NCI-H1694 (cell line): ENCODE results near the gene FAAP100.

Source experiments
- DNase-seq: peaks from one replicate; lab custom pipeline; 2025; lab: John Stamatoyannopoulos, UW

The FAAP100 gene

GRCh38 chr17:81577278-81578000, 25.3 kb upstream of the FAAP100 start:
- DNase-seq: no peak

GRCh38 chr17:81576621-81577277, 24.6 kb upstream of the FAAP100 start:
- DNase-seq: no peak

GRCh38 chr17:81575836-81576235, 23.7 kb upstream of the FAAP100 start:
- no peak for DNase-seq

GRCh38 chr17:81574643-81574956, 22.4 kb upstream of the FAAP100 start:
- no peak for DNase-seq

- peak; percentile 33 for DNase-seq
These were observed 21.9 kb upstream of the FAAP100 start for GRCh38 chr17:81573794-81574642.

GRCh38 chr17:81572563-81573168, 20.5 kb upstream of the FAAP100 start:
- peak; percentile 79 for DNase-seq

GRCh38 chr17:81570964-81571363, 18.8 kb upstream of the FAAP100 start:
- no peak for DNase-seq

GRCh38 chr17:81569986-81570514, 17.9 kb upstream of the FAAP100 start:
- no peak for DNase-seq

GRCh38 chr17:81568416-81568815, 16.3 kb upstream of the FAAP100 start:
- no peak for DNase-seq

- no peak for DNase-seq
These were observed 15.0 kb upstream of the FAAP100 start for GRCh38 chr17:81567191-81567590.

GRCh38 chr17:81566461-81567126, 14.4 kb upstream of the FAAP100 start:
- peak; percentile 76 for DNase-seq

- DNase-seq: no peak
These were observed 13.1 kb upstream of the FAAP100 start for GRCh38 chr17:81565231-81565630.

- no peak for DNase-seq
These were observed 12.6 kb upstream of the FAAP100 start for GRCh38 chr17:81564778-81565177.

- DNase-seq: no peak
These were observed 11.9 kb upstream of the FAAP100 start for GRCh38 chr17:81563861-81564586.

GRCh38 chr17:81561494-81561885, 9.3 kb upstream of the FAAP100 start:
- DNase-seq: no peak

GRCh38 chr17:81558941-81559806, 7.0 kb upstream of the FAAP100 start:
- no peak for DNase-seq

GRCh38 chr17:81558115-81558468, 5.9 kb upstream of the FAAP100 start:
- no peak for DNase-seq

- DNase-seq: no peak
These were observed 5.3 kb upstream of the FAAP100 start for GRCh38 chr17:81557276-81558114.

- DNase-seq: no peak
These were observed 4.7 kb upstream of the FAAP100 start for GRCh38 chr17:81556863-81557262.
